HepG2 (cell line): ENCODE measurements around the gene WFDC5. TPM values are rescaled to one million over a fixed set of nuclear protein-coding genes. Genes with fewer than 3 reads are reported as not detected.
A peak's percentile ranks its signal among the peaks of the same experiment; 100 is the strongest.

Source experiments
- FOXM1 ChIP-seq: sonication (generic); formaldehyde crosslinking; IDR thresholded peaks from 2 replicates; pipeline ENCODE4 v1.5.0; 2020; ENCODE audit warnings: missing genetic modification reagents
- HDAC2 ChIP-seq: sonication (generic); formaldehyde crosslinking; IDR thresholded peaks from 2 replicates; pipeline ENCODE4 v1.4.0; 2020; ENCODE audit warnings: missing genetic modification reagents
- NFATC3 ChIP-seq: sonication (generic); formaldehyde crosslinking; IDR thresholded peaks from 2 replicates; pipeline ENCODE4 v1.5.1; 2020; ENCODE audit warnings: mild to moderate bottlenecking, missing genetic modification reagents
- NFE2 ChIP-seq: sonication (generic); formaldehyde crosslinking; IDR thresholded peaks from 2 replicates; pipeline ENCODE4 v1.4.0; 2020; ENCODE audit warnings: missing genetic modification reagents
- NFIC ChIP-seq: IDR thresholded peaks from 2 replicates; pipeline ENCODE4 v1.6.1; 2012; ENCODE audit warnings: mild to moderate bottlenecking, low read length, inconsistent platforms
- RERE ChIP-seq: IDR thresholded peaks from 2 replicates; pipeline ENCODE4 v1.6.1; 2016; ENCODE audit warnings: low read depth, missing genetic modification reagents, missing compliant biosample characterization
- SRSF1 ChIP-seq: fragments of 200-400 bp; formaldehyde crosslinking; optimal IDR thresholded peaks from 2 replicates; pipeline ENCODE3; 2017; ENCODE audit warnings: mild to moderate bottlenecking, low read depth, low read length, moderate library complexity
- TCF7 ChIP-seq: sonication (generic); IDR thresholded peaks from 2 replicates; pipeline ENCODE4 v1.6.1; 2016; ENCODE audit warnings: antibody characterized with exemption, low read depth
- U2AF1 ChIP-seq: fragments of 200-400 bp; formaldehyde crosslinking; optimal IDR thresholded peaks from 2 replicates; pipeline ENCODE3; 2017; ENCODE audit warnings: mild to moderate bottlenecking, low read depth, low read length
- ZFP36L2 ChIP-seq: sonication (generic); formaldehyde crosslinking; IDR thresholded peaks from 2 replicates; pipeline ENCODE4 v1.4.0; 2020; ENCODE audit warnings: missing genetic modification reagents
- ZNF296 ChIP-seq: sonication (generic); formaldehyde crosslinking; conservative IDR thresholded peaks from 2 replicates; pipeline ENCODE4 v1.5.0; 2020; ENCODE audit warnings: mild to moderate bottlenecking, missing genetic modification reagents
- ZNF432 ChIP-seq: sonication (generic); formaldehyde crosslinking; IDR thresholded peaks from 2 replicates; pipeline ENCODE4 v1.5.0; 2020; ENCODE audit warnings: missing genetic modification reagents, mild to moderate bottlenecking, borderline replicate concordance
- ZNF496 ChIP-seq: sonication (generic); formaldehyde crosslinking; IDR thresholded peaks from 2 replicates; pipeline ENCODE4 v1.8.1; 2023; ENCODE audit warnings: mild to moderate bottlenecking, moderate library complexity, missing genetic modification reagents; ENCODE audit not compliant: insufficient replicate concordance
- ZNF589 ChIP-seq: sonication (generic); formaldehyde crosslinking; conservative IDR thresholded peaks from 2 replicates; pipeline ENCODE4 v1.8.0; 2022; ENCODE audit warnings: mild to moderate bottlenecking, moderate library complexity, missing genetic modification reagents
- ZNF780A ChIP-seq: sonication (generic); formaldehyde crosslinking; IDR thresholded peaks from 2 replicates; pipeline ENCODE4 v1.8.0; 2022; ENCODE audit warnings: mild to moderate bottlenecking, missing genetic modification reagents, moderate library complexity
- ZXDC ChIP-seq: sonication (generic); formaldehyde crosslinking; IDR thresholded peaks from 2 replicates; pipeline ENCODE4 v1.5.0; 2020; ENCODE audit warnings: mild to moderate bottlenecking, missing genetic modification reagents
- polyA plus RNA-seq, 8 experiments: library from polyadenylated mRNA; depleted of rRNA in 3 of 8; stranded (reverse) in 7 of 8; unstranded in 1 of 8; fragments of >200 nt; fragmentation: Illumina TruSeq in 4 of 8; extraction: Trizol in 4 of 8; gene quantifications; 2 replicates each; pipeline versions ENCODE4 v1.2.1 to v1.2.3, GENCODE V29; 2011 to 2016; ENCODE audit warnings: low read depth in 4 of 8, missing spikeins in 1 of 8, mixed read lengths in 1 of 8; ENCODE audit not compliant: insufficient read depth in 1 of 8
- total RNA-seq, 5 experiments: library from RNA; depleted of rRNA; stranded (reverse); fragments of >200 nt; fragmentation: Illumina TruSeq; extraction: Trizol; gene quantifications; 2 replicates each; pipeline ENCODE4 v1.2.3, GENCODE V29; 2016; ENCODE audit warnings: low read depth in 1 of 5
- TF ChIP-seq, protein P1 (sequence below): IDR thresholded peaks from 2 replicates; pipeline ENCODE4 v1.6.1; 2012; ENCODE audit warnings: low read length, improper control_type of control experiment
- TF ChIP-seq, protein P2 (sequence below): sonication (generic); formaldehyde crosslinking; IDR thresholded peaks from 2 replicates; pipeline ENCODE4 v1.5.1; 2020; ENCODE audit warnings: missing genetic modification reagents, mild to moderate bottlenecking, borderline replicate concordance

Gene WFDC5
- total and polyA plus RNA-seq, 2 of the 13 experiments (the other 11 are each of a cell fraction or from before 2014, with no cell fraction given) = not detected

- TF ChIP-seq ZNF296 (CRISPR knock-in tag) (no peak), ZNF780A (CRISPR knock-in tag) (no peak), ZNF589 (CRISPR knock-in tag) (no peak), U2AF1 (no peak), ZXDC (CRISPR knock-in tag) (no peak), ZNF432 (CRISPR knock-in tag) (no peak), ZNF496 (CRISPR knock-in tag) (no peak), TCF7 (peak; percentile 22; the same call in 1 of the 2 replicates), HDAC2 (CRISPR knock-in tag) (peak; percentile 75), RERE (no peak), FOXM1 (CRISPR knock-in tag) (no peak), NFIC (peak; percentile 73), NFE2 (CRISPR knock-in tag) (no peak), NFATC3 (CRISPR knock-in tag) (no peak), SRSF1 (no peak), ZFP36L2 (no peak)
- TF ChIP-seq, protein P1, sequence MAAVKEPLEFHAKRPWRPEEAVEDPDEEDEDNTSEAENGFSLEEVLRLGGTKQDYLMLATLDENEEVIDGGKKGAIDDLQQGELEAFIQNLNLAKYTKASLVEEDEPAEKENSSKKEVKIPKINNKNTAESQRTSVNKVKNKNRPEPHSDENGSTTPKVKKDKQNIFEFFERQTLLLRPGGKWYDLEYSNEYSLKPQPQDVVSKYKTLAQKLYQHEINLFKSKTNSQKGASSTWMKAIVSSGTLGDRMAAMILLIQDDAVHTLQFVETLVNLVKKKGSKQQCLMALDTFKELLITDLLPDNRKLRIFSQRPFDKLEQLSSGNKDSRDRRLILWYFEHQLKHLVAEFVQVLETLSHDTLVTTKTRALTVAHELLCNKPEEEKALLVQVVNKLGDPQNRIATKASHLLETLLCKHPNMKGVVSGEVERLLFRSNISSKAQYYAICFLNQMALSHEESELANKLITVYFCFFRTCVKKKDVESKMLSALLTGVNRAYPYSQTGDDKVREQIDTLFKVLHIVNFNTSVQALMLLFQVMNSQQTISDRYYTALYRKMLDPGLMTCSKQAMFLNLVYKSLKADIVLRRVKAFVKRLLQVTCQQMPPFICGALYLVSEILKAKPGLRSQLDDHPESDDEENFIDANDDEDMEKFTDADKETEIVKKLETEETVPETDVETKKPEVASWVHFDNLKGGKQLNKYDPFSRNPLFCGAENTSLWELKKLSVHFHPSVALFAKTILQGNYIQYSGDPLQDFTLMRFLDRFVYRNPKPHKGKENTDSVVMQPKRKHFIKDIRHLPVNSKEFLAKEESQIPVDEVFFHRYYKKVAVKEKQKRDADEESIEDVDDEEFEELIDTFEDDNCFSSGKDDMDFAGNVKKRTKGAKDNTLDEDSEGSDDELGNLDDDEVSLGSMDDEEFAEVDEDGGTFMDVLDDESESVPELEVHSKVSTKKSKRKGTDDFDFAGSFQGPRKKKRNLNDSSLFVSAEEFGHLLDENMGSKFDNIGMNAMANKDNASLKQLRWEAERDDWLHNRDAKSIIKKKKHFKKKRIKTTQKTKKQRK = no peak
- TF ChIP-seq, protein P2, sequence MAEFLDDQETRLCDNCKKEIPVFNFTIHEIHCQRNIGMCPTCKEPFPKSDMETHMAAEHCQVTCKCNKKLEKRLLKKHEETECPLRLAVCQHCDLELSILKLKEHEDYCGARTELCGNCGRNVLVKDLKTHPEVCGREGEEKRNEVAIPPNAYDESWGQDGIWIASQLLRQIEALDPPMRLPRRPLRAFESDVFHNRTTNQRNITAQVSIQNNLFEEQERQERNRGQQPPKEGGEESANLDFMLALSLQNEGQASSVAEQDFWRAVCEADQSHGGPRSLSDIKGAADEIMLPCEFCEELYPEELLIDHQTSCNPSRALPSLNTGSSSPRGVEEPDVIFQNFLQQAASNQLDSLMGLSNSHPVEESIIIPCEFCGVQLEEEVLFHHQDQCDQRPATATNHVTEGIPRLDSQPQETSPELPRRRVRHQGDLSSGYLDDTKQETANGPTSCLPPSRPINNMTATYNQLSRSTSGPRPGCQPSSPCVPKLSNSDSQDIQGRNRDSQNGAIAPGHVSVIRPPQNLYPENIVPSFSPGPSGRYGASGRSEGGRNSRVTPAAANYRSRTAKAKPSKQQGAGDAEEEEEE (CRISPR knock-in tag) = no peak
These were observed 37.4 kb downstream of the WFDC5 start (continued) for GRCh38 chr20:45077559-45077958.
